ENCODE data around the gene PRKD1.

DNA sequence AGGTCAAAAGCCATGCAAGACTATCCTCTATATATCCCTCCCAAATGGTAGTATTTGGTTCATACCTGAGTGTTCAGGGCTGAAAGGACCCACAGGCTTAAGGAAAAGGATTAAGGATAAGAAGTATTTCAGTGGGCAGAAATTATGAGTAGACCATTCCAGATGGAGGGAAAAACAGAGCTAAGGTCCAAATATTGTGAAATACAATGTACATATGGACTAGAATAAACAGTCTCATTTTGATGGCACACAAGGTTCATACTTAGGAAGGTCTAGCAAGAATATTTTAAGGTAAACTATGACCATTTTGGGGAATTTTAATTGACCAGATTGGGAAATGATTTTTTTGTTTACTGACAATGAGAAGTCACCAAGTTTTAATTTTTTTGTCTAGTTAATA lies 124.6 kb downstream of the PRKD1 start:
- TF ChIP-seq CTCF (IDR thresholded peaks at IDR 0.05) (no peak), EZH2 (IDR thresholded peaks at IDR 0.05; ENCODE audit: borderline replicate concordance, insufficient read depth, low read depth, low read length, poor library complexity, severe bottlenecking) (no peak)
